HG03139 (cell line): ENCODE data around the gene RNF14.

Source experiments
- ATAC-seq: cut with Tn5 transposase; IDR thresholded peaks from one replicate; pipeline ENCODE4 v1.9.1; 2021; ENCODE audit not compliant: unreplicated experiment

The RNF14 gene

GRCh38 chr5:141968914-141969608, at the start of gene RNF14:
Gene RNF14 (plus strand): TSS chr5:141969105. CDS start chr5:141973589, 4,484 bp downstream.
- peak; percentile 94 for ATAC-seq

GRCh38 chr5:141919218-141920119, 49.4 kb upstream of the RNF14 start:
- ATAC-seq: no peak

- no peak for ATAC-seq
Observed at GRCh38 chr5:141920771-141921170, 48.1 kb upstream of the RNF14 start.

- peak; percentile 2 for ATAC-seq
Observed at GRCh38 chr5:141922827-141923447, 46.0 kb upstream of the RNF14 start.

GRCh38 chr5:141923448-141924313, 45.2 kb upstream of the RNF14 start, which contains the start of gene DELE1:
Gene DELE1 (plus strand): TSS chr5:141923871. CDS start chr5:141923942, 71 bp downstream.
- peak; percentile 96 for ATAC-seq

- no peak for ATAC-seq
Observed at GRCh38 chr5:141926434-141926833, 42.5 kb upstream of the RNF14 start.

- no peak for ATAC-seq
Observed at GRCh38 chr5:141928051-141928450, 40.9 kb upstream of the RNF14 start.

- no peak for ATAC-seq
Observed at GRCh38 chr5:141929398-141930058, 39.4 kb upstream of the RNF14 start.

- no peak for ATAC-seq
Observed at GRCh38 chr5:141931694-141932093, 37.2 kb upstream of the RNF14 start.

GRCh38 chr5:141933151-141933550, 35.8 kb upstream of the RNF14 start:
- no peak for ATAC-seq

- no peak for ATAC-seq
Observed at GRCh38 chr5:141934099-141934844, 34.6 kb upstream of the RNF14 start.

- ATAC-seq: no peak
Observed at GRCh38 chr5:141935538-141935937, 33.4 kb upstream of the RNF14 start.

- no peak for ATAC-seq
Observed at GRCh38 chr5:141940695-141941271, 28.1 kb upstream of the RNF14 start.

- ATAC-seq: no peak
Observed at GRCh38 chr5:141941307-141941706, 27.6 kb upstream of the RNF14 start.

GRCh38 chr5:141941779-141942178, 27.1 kb upstream of the RNF14 start:
- no peak for ATAC-seq

- no peak for ATAC-seq
Observed at GRCh38 chr5:141942185-141942857, 26.6 kb upstream of the RNF14 start.

GRCh38 chr5:141944076-141944475, 24.8 kb upstream of the RNF14 start:
- no peak for ATAC-seq

GRCh38 chr5:141945511-141946051, 23.3 kb upstream of the RNF14 start:
- ATAC-seq: no peak
